IMR-90 (cell line): Measurements from ENCODE around the gene INHBC. TPM values are rescaled to one million over a fixed set of nuclear protein-coding genes. Genes with fewer than 3 reads are reported as not detected.

Source experiments
- ATAC-seq: fragments of 200-7000 bp; cut with Tn5 transposase; 2 replicates; pipeline ENCODE4 v1.9.1; 2020; ENCODE audit warnings: low read depth, mild to moderate bottlenecking, moderate library complexity
- BruUV-seq: library from RNA; stranded (reverse); fragments of 400-500 nt; replicated peaks from 2 replicates; lab custom pipeline; 2021; lab: Mats Ljungman, UMichigan
- CTCF ChIA-PET: fragments of 300-600 bp; formaldehyde crosslinking; extraction: SDS; loops from one replicate; lab custom pipeline; 2021; ENCODE audit warnings: antibody characterized with exemption; lab: Yijun Ruan, JAX
- POLR2A ChIA-PET: fragments of 300-600 bp; sonication (Branson Sonifier 250); formaldehyde crosslinking; loops from one replicate; lab custom pipeline; 2022; ENCODE audit warnings: antibody characterized with exemption; ENCODE audit not compliant: unreplicated experiment; lab: Charles Lee
- DNase-seq: peaks from one replicate; pipeline ENCODE4 v3.0.0; 2013
- H2AFZ ChIP-seq: replicated peaks from 2 replicates; pipeline ENCODE3; 2013; ENCODE audit warnings: low read length, mild to moderate bottlenecking; ENCODE audit not compliant: poor library complexity
- H2AK5ac ChIP-seq: 2 replicates; pipeline ENCODE4 v1.6.1; 2013; ENCODE audit warnings: low read depth, low read length, inconsistent platforms
- H2AK9ac ChIP-seq: replicated peaks from 2 replicates; pipeline ENCODE3; 2013; ENCODE audit warnings: mild to moderate bottlenecking, low read depth, low read length, moderate library complexity; ENCODE audit not compliant: poor library complexity
- H2BK120ac ChIP-seq: 2 replicates; pipeline ENCODE4 v1.6.1; 2013; ENCODE audit warnings: low read depth, low read length, inconsistent platforms
- H2BK15ac ChIP-seq: 3 replicates; pipeline ENCODE4 v1.6.1; 2013; ENCODE audit warnings: low read depth, low read length, inconsistent platforms
- H2BK20ac ChIP-seq: 2 replicates; pipeline ENCODE4 v1.6.1; 2013; ENCODE audit warnings: low read depth, mild to moderate bottlenecking, inconsistent platforms, low read length, moderate library complexity
- H2BK5ac ChIP-seq: 2 replicates; pipeline ENCODE4 v1.6.1; 2013; ENCODE audit warnings: mild to moderate bottlenecking, low read depth, low read length, inconsistent platforms; ENCODE audit not compliant: poor library complexity, severe bottlenecking
- H3K14ac ChIP-seq: replicated peaks from 2 replicates; pipeline ENCODE4 v1.6.1; 2013; ENCODE audit warnings: low read depth, low read length, inconsistent platforms
- H3K18ac ChIP-seq: 2 replicates; pipeline ENCODE4 v1.6.1; 2013; ENCODE audit warnings: low read depth, low read length, control low read depth
- H3K23ac ChIP-seq: 2 replicates; pipeline ENCODE4 v1.6.1; 2013; ENCODE audit warnings: low read depth, low read length, inconsistent platforms
- H3K27ac ChIP-seq: 2 replicates; pipeline ENCODE4 v1.5.1; 2013; ENCODE audit warnings: mild to moderate bottlenecking, control low read depth, low read length; ENCODE audit not compliant: insufficient read depth
- H3K27me3 ChIP-seq: 2 replicates; pipeline ENCODE4 v1.6.1; 2013; ENCODE audit warnings: low read length; ENCODE audit not compliant: control insufficient read depth, insufficient read depth
- H3K36me3 ChIP-seq: 2 replicates; pipeline ENCODE4 v1.6.1; 2013; ENCODE audit warnings: low read length, mixed read lengths; ENCODE audit not compliant: control insufficient read depth, insufficient read depth
- H3K4ac ChIP-seq: 2 replicates; pipeline ENCODE4 v1.6.1; 2013; ENCODE audit warnings: low read depth, low read length, inconsistent platforms
- H3K4me1 ChIP-seq: 2 replicates; pipeline ENCODE4 v1.6.1; 2013; ENCODE audit warnings: low read length, mixed read lengths; ENCODE audit not compliant: control insufficient read depth, insufficient read depth
- H3K4me2 ChIP-seq: 2 replicates; pipeline ENCODE4 v1.6.1; 2013; ENCODE audit warnings: low read depth, mild to moderate bottlenecking, control low read depth, low read length, moderate library complexity
- H3K4me3 ChIP-seq: 2 replicates; pipeline ENCODE4 v1.5.1; 2013; ENCODE audit warnings: low read depth, mild to moderate bottlenecking, control low read depth, low read length, moderate library complexity; ENCODE audit not compliant: insufficient read depth
- H3K56ac ChIP-seq: 2 replicates; pipeline ENCODE4 v1.6.1; 2013; ENCODE audit warnings: low read length, inconsistent platforms; ENCODE audit not compliant: insufficient read depth; ENCODE audit errors: extremely low read depth
- H3K79me1 ChIP-seq, 2 experiments: 2 replicates each; pipeline ENCODE4 v1.6.1; 2013; ENCODE audit warnings: low read length in 2 of 2, inconsistent platforms in 1 of 2, low read depth in 1 of 2
- H3K9ac ChIP-seq: 2 replicates; pipeline ENCODE4 v1.6.1; 2013; ENCODE audit warnings: low read depth, low read length, control low read depth
- H3K9me1 ChIP-seq: 2 replicates; pipeline ENCODE4 v1.6.1; 2013; ENCODE audit warnings: low read length, inconsistent platforms; ENCODE audit not compliant: insufficient read depth
- H3K9me3 ChIP-seq: 2 replicates; pipeline ENCODE4 v1.6.1; 2013; ENCODE audit warnings: low read length; ENCODE audit not compliant: control insufficient read depth, insufficient read depth
- H4K20me1 ChIP-seq: 2 replicates; pipeline ENCODE4 v1.6.1; 2013; ENCODE audit warnings: low read length, inconsistent platforms; ENCODE audit not compliant: insufficient read depth
- H4K5ac ChIP-seq: 2 replicates; pipeline ENCODE4 v1.6.1; 2013; ENCODE audit warnings: mild to moderate bottlenecking, low read depth, low read length, control low read depth
- H4K8ac ChIP-seq, 2 experiments: 2 replicates each; pipeline ENCODE4 v1.6.1; 2013; ENCODE audit warnings: low read depth in 2 of 2, low read length in 2 of 2, control low read depth in 1 of 2, inconsistent platforms in 1 of 2
- H4K91ac ChIP-seq: 2 replicates; pipeline ENCODE4 v1.6.1; 2013; ENCODE audit warnings: low read depth, low read length, inconsistent platforms; ENCODE audit not compliant: insufficient read depth
- ELK1 ChIP-seq: fragments of 150-350 bp; IDR thresholded peaks from 2 replicates; pipeline ENCODE4 v1.6.1; 2016; ENCODE audit warnings: low read depth, mild to moderate bottlenecking, low read length, moderate library complexity, borderline replicate concordance
- FOS ChIP-seq: fragments of 150-350 bp; IDR thresholded peaks from 2 replicates; pipeline ENCODE4 v1.6.1; 2016; ENCODE audit warnings: low read depth, low read length
- MAFK ChIP-seq: IDR thresholded peaks from 2 replicates; pipeline ENCODE4 v1.6.1; 2012; ENCODE audit warnings: low read depth, low read length, improper control_type of control experiment
- MAZ ChIP-seq: IDR thresholded peaks from 2 replicates; pipeline ENCODE4 v1.6.1; 2012; ENCODE audit warnings: low read depth, mild to moderate bottlenecking, low read length, improper control_type of control experiment, moderate library complexity, borderline replicate concordance
- RAD21 ChIP-seq: IDR thresholded peaks from 2 replicates; pipeline ENCODE4 v1.6.1; 2012; ENCODE audit warnings: low read length, improper control_type of control experiment
- RFX5 ChIP-seq: IDR thresholded peaks from 2 replicates; pipeline ENCODE4 v1.8.0; 2012; ENCODE audit warnings: low read depth, mild to moderate bottlenecking, low read length, moderate library complexity
- SMC3 ChIP-seq: fragments of 150-350 bp; IDR thresholded peaks from 2 replicates; pipeline ENCODE4 v1.6.1; 2016; ENCODE audit warnings: low read depth, mild to moderate bottlenecking, antibody characterized with exemption, low read length, moderate library complexity
- USF2 ChIP-seq: fragments of 150-350 bp; IDR thresholded peaks from 2 replicates; pipeline ENCODE4 v1.6.1; 2017; ENCODE audit warnings: mild to moderate bottlenecking, antibody characterized with exemption, low read length, low read depth
- WGBS, 2 experiments: methylation state at CpG; one replicate each; pipeline versions ENCODE4 v1.1.5 to v1.1.7; 2013; ENCODE audit warnings: missing lambda C conversion rate in 2 of 2; ENCODE audit not compliant: insufficient read length in 1 of 2; ENCODE audit errors: extremely low coverage in 2 of 2; 5-methylcytosine and 5-hydroxymethylcytosine counted together
- dilution Hi-C: fragments of 300-500 bp; cut with HindIII; formaldehyde crosslinking; loops from one replicate; pipeline ENCODE4 v1.14.3; 2018; ENCODE audit warnings: low sequenced_read_pairs; ENCODE audit not compliant: unreplicated experiment
- in situ Hi-C: fragments of 300-500 bp; cut with MboI; formaldehyde crosslinking; loops from 3 replicates; pipeline ENCODE4 v1.14.3; 2019; ENCODE audit warnings: low sequenced_read_pairs, inconsistent platforms, mixed read lengths
- intact Hi-C: fragments of 100-400 bp; cut with micrococcal nuclease; formaldehyde crosslinking; loops from 2 replicates; pipeline ENCODE4 v1.10.0; 2022
- polyA plus RNA-seq, 3 experiments: library from polyadenylated mRNA; depleted of rRNA; stranded (reverse); fragments of >200 nt; gene quantifications; 2 replicates each; pipeline ENCODE4 v1.2.3, GENCODE V29; 2012; ENCODE audit warnings: low replicate concordance in 1 of 3
- total RNA-seq: library from RNA; depleted of rRNA; stranded (reverse); fragments of >200 nt; gene quantifications from 2 replicates; pipeline ENCODE4 v1.2.3, GENCODE V29; 2012

The INHBC gene
- total and polyA plus RNA-seq, 2 of the 4 experiments (the other 2 are of a cell fraction), result 0.09 TPM; not detected in 1

- DNase-seq (no peak), ATAC-seq (no peak)
- H3K4ac ChIP-seq, result no peak overlapping the region
- 0 out of 2 replicates have a peak, but pooled peaks cover under 1% of the 10 kb centered on the region for H3K4me1 ChIP-seq
- H3K4me3 ChIP-seq, result no peak overlapping the region
- H3K56ac ChIP-seq, result no peak overlapping the region
- dilution Hi-C loops, result no loop called here
- H3K9me1 ChIP-seq, result peaks cover 6% of the 10 kb centered on the region; the same call in 1 of the 2 replicates
- H4K5ac ChIP-seq, result no peak overlapping the region
- no peaks in the 10 kb centered on the region for H3K36me3 ChIP-seq
- no peak overlapping the region for H2BK120ac ChIP-seq
- no peak overlapping the region for H2AFZ ChIP-seq
- H3K27me3 ChIP-seq, result peaks cover 42% of the 10 kb centered on the region
- TF ChIP-seq MAFK, result no peak
- no peak for TF ChIP-seq USF2
- TF ChIP-seq FOS, result no peak
- no peak for TF ChIP-seq ELK1
- no peak for TF ChIP-seq MAZ
- no peak for TF ChIP-seq RFX5
- TF ChIP-seq RAD21, result no peak
- TF ChIP-seq SMC3, result no peak
- H2BK15ac ChIP-seq, result no peak overlapping the region
- no peaks in the 10 kb centered on the region for H4K20me1 ChIP-seq
- in situ Hi-C loops, result no loop called here
- WGBS, 2 experiments, result 97% methylated on average over 5 of the region's 14 CpGs; no CpG with 5 or more reads in 1 of the 2 experiments
- CTCF ChIA-PET, result interaction anchor here (0.6 kb wide), 1 partner anchor 12 kb away, joined by 3 read pairs; no protein-coding TSS in a partner anchor
- H3K9ac ChIP-seq, result no peak overlapping the region
- no peak overlapping the region for H3K18ac ChIP-seq
- H3K4me2 ChIP-seq, result no peak overlapping the region
- peak overlapping the region; percentile 13 for H2AK9ac ChIP-seq
- H3K27ac ChIP-seq, result no peak overlapping the region
- POLR2A ChIA-PET, result no interaction called here
- H2BK20ac ChIP-seq, result no peak overlapping the region
- no peaks in the 10 kb centered on the region for H3K79me1 ChIP-seq
- no peaks in the 10 kb centered on the region; the same call in 1 of the 2 replicates for H3K9me3 ChIP-seq
- no peak overlapping the region for H4K91ac ChIP-seq
- H3K23ac ChIP-seq, result no peak overlapping the region
- H4K8ac ChIP-seq, result no peak overlapping the region
- no peak overlapping the region for H3K14ac ChIP-seq
- no TSS peak for BruUV-seq
- H2AK5ac ChIP-seq, result no peak overlapping the region
- intact Hi-C loops, result no loop called here
- H2BK5ac ChIP-seq, result no peak overlapping the region
Measured at GRCh38 chr12:57470286-57470969, 35.8 kb downstream of the INHBC start.
